Measurements from ENCODE around the gene LILRB5.
"Not testable (repeated sequence)": the region's sequence is repeated elsewhere in the genome, so short reads cannot be mapped to it uniquely, and the experiment has no call there.

DNA sequence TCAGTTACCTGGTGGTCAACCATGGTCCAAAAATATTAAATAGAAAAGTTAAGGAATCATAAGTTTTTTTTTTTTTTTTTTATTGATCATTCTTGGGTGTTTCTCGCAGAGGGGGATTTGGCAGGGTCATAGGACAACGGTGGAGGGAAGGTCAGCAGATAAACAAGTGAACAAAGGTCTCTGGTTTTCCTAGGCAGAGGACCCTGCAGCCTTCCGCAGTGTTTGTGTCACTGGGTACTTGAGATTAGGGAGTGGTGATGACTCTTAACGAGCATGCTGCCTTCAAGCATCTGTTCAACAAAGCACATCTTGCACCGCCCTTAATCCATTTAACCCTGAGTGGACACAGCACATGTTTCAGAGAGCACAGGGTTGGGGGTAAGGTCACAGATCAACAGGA lies 42.9 kb downstream of the LILRB5 start:
- TF ChIP-seq, protein P1, sequence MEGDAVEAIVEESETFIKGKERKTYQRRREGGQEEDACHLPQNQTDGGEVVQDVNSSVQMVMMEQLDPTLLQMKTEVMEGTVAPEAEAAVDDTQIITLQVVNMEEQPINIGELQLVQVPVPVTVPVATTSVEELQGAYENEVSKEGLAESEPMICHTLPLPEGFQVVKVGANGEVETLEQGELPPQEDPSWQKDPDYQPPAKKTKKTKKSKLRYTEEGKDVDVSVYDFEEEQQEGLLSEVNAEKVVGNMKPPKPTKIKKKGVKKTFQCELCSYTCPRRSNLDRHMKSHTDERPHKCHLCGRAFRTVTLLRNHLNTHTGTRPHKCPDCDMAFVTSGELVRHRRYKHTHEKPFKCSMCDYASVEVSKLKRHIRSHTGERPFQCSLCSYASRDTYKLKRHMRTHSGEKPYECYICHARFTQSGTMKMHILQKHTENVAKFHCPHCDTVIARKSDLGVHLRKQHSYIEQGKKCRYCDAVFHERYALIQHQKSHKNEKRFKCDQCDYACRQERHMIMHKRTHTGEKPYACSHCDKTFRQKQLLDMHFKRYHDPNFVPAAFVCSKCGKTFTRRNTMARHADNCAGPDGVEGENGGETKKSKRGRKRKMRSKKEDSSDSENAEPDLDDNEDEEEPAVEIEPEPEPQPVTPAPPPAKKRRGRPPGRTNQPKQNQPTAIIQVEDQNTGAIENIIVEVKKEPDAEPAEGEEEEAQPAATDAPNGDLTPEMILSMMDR (conservative IDR thresholded peaks at IDR 0.05; ENCODE audit: low read depth, low read length) = not testable (repeated sequence)
- not testable (repeated sequence) for TF ChIP-seq POLR2A (IDR thresholded peaks at IDR 0.05; ENCODE audit: low read depth, low read length)
- TF ChIP-seq, protein P2, sequence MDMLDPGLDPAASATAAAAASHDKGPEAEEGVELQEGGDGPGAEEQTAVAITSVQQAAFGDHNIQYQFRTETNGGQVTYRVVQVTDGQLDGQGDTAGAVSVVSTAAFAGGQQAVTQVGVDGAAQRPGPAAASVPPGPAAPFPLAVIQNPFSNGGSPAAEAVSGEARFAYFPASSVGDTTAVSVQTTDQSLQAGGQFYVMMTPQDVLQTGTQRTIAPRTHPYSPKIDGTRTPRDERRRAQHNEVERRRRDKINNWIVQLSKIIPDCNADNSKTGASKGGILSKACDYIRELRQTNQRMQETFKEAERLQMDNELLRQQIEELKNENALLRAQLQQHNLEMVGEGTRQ (IDR thresholded peaks at IDR 0.05; ENCODE audit: low read depth, low read length) = not testable (repeated sequence)
